DOHH2 (cell line): Measurements from ENCODE around the gene BBX.

Experiments
- EZH2phosphoT487 ChIP-seq: fragments of 200-600 bp; sonication (generic); IDR thresholded peaks from 2 replicates; pipeline ENCODE4 v1.6.1; 2017; ENCODE audit warnings: borderline replicate concordance, mild to moderate bottlenecking, antibody characterized with exemption, low read length, moderate library complexity, mixed read lengths
- TF ChIP-seq, protein P1 (sequence below): fragments of 200-600 bp; sonication (generic); IDR thresholded peaks from one replicate; pipeline ENCODE4 v1.5.1; 2014; ENCODE audit warnings: antibody characterized with exemption, mild to moderate bottlenecking, low read depth, low read length; ENCODE audit not compliant: poor library complexity, severe bottlenecking

DNA sequence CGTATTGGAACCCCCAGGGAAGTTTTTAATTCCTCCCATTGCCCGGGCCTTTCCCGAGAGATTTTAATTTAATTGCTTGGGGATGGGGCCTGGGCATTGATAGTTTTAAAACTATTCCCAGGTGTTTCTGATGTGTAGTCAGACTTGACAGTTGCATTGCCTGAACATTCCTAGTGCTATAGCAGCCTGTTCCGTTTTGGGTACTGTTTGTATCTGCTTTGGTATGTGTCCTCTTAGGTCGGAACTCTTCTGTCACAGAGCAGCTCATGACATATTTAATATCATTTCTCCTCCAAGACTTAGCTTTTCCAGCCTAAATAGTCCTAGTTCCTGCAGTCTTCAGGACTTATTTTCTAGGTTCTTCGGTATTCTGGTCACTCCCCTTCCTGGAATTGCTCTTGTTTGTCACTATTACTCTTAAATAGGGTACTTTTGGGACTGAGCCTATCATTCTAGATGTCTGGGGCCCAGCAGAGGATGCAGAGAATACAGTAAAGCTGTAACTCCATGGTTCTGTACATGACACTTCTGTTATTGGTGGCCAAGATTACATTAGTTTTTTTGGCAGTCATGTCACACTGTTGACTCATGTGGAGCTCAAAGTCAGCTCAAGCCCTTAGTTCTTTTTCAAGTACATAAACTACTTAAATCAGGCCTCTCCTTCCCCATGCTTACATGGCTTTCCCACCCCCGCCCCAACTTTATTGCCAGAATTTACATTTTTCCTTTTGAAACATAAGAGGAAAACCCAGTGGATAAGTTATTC lies 81.5 kb downstream of the BBX start:
- TF ChIP-seq EZH2phosphoT487: no peak
- TF ChIP-seq, protein P1, sequence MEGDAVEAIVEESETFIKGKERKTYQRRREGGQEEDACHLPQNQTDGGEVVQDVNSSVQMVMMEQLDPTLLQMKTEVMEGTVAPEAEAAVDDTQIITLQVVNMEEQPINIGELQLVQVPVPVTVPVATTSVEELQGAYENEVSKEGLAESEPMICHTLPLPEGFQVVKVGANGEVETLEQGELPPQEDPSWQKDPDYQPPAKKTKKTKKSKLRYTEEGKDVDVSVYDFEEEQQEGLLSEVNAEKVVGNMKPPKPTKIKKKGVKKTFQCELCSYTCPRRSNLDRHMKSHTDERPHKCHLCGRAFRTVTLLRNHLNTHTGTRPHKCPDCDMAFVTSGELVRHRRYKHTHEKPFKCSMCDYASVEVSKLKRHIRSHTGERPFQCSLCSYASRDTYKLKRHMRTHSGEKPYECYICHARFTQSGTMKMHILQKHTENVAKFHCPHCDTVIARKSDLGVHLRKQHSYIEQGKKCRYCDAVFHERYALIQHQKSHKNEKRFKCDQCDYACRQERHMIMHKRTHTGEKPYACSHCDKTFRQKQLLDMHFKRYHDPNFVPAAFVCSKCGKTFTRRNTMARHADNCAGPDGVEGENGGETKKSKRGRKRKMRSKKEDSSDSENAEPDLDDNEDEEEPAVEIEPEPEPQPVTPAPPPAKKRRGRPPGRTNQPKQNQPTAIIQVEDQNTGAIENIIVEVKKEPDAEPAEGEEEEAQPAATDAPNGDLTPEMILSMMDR: no peak
